Effector memory CD8-positive, alpha-beta T cell (primary cell): ENCODE data around the gene UFSP1.
"Not testable (repeated sequence)": the region's sequence is repeated elsewhere in the genome, so short reads cannot be mapped to it uniquely, and the experiment has no call there.

Experiments used
- ATAC-seq: fragments of 150-1000 bp; cut with Tn5 transposase; replicated peaks from 2 replicates; pipeline ENCODE4 v1.10.0; 2021; ENCODE audit warnings: mild to moderate bottlenecking, moderate library complexity
- DNase-seq, 3 experiments: peaks; one replicate each; pipeline ENCODE4 v3.0.0; 2021
- H3K27ac Mint-ChIP-seq, 2 donors: one replicate each; pipeline ENCODE4 v1.8.0; 2022; ENCODE audit warnings: mild to moderate bottlenecking in 2 of 2, mixed read lengths in 2 of 2, moderate library complexity in 2 of 2
- H3K27me3 Mint-ChIP-seq, 2 donors: one replicate each; pipeline ENCODE4 v1.8.0; 2022; ENCODE audit warnings: mixed read lengths in 2 of 2
- H3K36me3 Mint-ChIP-seq: one replicate; pipeline ENCODE4 v1.8.0; 2022; ENCODE audit warnings: mild to moderate bottlenecking, moderate library complexity, mixed read lengths; ENCODE audit not compliant: insufficient read depth
- H3K4me1 Mint-ChIP-seq, 2 donors: one replicate each; pipeline ENCODE4 v1.8.0; 2022; ENCODE audit warnings: low read depth in 2 of 2, mixed read lengths in 2 of 2
- H3K4me3 Mint-ChIP-seq, 2 donors: one replicate each; pipeline ENCODE4 v1.8.0; 2022; ENCODE audit warnings: mild to moderate bottlenecking in 2 of 2, mixed read lengths in 2 of 2, moderate library complexity in 2 of 2
- H3K9me3 Mint-ChIP-seq, 2 donors: one replicate each; pipeline ENCODE4 v1.8.0; 2022; ENCODE audit warnings: mixed read lengths in 2 of 2
- total RNA-seq, 9 experiments: gene quantifications; one replicate each; lab custom pipeline; 2026; lab: John Stamatoyannopoulos, UW

Gene UFSP1
- 0.67 to 3.2 (median 2.2) reads per million in 9 experiments for total RNA-seq

DNA sequence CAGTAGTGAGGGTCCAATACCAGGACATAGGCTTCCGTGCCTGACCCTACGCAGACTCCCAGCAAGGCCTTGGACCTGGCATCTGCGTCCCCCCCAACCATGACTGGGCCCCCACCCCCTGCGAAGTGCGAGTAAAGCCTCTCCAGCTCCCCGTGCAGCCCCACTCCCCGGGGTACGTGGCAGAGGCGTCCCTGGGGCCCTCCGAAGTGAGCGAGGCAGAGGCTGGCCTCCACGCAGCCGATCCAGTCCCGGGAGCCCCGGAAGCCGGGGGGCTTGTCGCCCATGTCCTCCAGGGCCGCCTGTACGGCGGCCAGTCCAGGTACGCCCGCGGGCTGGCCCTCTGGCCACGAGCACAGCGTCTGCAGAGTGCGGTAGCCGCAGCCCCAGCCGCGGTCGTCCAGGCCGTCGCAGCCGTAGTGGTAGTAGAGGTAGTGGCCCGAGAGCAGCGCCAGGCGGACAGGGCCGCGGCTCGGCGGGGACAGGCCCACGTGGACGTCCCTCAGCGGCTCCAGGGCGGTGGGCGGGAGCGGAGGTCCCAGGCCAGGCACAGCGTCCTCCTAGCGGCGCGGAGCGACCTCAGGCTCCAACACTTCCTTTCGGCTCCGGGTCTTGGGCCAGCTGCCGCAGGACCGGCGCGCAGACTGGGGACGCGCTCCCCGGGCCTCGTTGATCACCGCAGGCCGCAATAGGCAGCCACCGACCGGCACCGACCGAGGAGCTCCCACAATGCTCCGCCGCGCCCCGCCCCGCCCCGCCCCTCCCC lies at the start of gene UFSP1:
Gene UFSP1, minus strand, starts transcription at position 728 of the 763 bp plus-strand sequence. Its CDS starts 444 bp downstream, at position 284.
- no peak for ATAC-seq
- H3K27me3 Mint-ChIP-seq, result peaks cover 25 to 41% of the 10 kb centered on the region in 2 donors
- no peaks in the 10 kb centered on the region for H3K9me3 Mint-ChIP-seq
- peaks cover 55% of the 10 kb centered on the region for H3K36me3 Mint-ChIP-seq
- no peak for DNase-seq
- H3K4me1 Mint-ChIP-seq, result peaks cover 38 to 45% of the 10 kb centered on the region in 2 donors
- peak within 1 kb of the TSS; percentile 90 to 93 for H3K27ac Mint-ChIP-seq
- H3K4me3 Mint-ChIP-seq, result peak within 1 kb of the TSS; percentile 84

DNA sequence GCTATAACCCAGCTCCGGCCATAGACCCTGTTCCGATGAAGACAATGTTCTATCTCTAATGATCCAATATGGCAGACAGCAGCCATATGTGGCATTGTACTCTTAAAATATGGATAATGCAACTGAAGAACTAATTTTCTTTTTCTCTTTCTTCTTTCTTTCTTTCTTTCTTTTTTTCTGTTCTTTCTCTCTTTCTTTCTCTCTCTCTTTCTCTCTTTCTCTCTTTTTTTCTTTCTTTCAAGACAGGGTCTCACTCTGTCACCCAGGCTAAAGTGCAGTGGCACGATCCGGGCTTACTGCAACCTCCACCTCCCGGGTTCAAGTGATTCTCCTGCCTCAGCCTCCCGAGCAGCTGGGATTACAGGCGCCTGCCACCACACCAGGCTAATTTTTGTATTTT lies 46.7 kb upstream of the UFSP1 start:
- H3K36me3 Mint-ChIP-seq, ATAC-seq, H3K4me1 Mint-ChIP-seq, H3K9me3 Mint-ChIP-seq, H3K27ac Mint-ChIP-seq, DNase-seq, H3K4me3 Mint-ChIP-seq: not testable (repeated sequence)
- H3K27me3 Mint-ChIP-seq, result peaks cover 28 to 38% of the 10 kb centered on the region in 2 donors

DNA sequence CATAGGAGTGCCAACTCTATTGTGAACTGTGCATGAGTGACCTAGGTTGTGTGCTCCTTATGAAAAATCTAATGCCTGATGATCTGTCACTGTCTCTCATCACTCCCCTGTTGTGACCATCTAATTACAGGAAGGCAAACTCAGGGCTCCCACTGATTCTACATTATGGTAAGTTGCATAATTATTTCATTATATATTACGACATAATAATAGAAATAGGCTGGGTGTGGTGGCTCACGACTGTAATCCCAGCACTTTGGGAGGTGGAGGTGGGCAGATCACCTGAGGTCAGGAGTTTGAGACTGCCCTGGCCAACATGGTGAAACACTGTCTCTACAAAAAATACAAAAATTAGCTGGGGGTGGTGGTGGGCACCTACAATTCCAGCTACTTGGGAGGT lies 45.9 kb upstream of the UFSP1 start:
- not testable (repeated sequence) for H3K9me3 Mint-ChIP-seq

DNA sequence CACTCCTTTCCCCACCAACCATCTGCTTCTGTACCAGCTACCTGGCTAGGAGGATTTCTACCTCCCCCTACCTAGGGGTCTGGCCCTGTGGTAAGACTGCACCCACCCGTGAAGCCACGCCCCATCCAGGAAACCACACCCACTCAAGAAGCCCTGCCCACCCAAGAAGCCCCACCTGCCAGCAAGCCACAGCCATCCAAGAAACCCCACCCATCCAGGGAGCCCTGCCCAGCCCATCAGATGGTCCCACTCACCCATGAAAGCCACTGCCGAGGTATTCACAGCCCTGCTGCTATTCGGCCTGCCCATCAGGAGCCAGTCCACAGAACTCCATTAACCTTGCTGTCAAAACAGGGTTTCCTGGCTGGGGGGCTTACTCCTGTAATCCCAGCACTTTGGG lies 44.2 kb upstream of the UFSP1 start:
- H3K4me1 Mint-ChIP-seq, result peaks cover 0 to 4% of the 10 kb centered on the region in 2 donors
- no peaks in the 10 kb centered on the region for H3K9me3 Mint-ChIP-seq
- peaks cover 32 to 34% of the 10 kb centered on the region in 2 donors for H3K27me3 Mint-ChIP-seq
- no peak overlapping the region for H3K27ac Mint-ChIP-seq
- no peak for DNase-seq
- no peak for ATAC-seq
- no peak overlapping the region for H3K4me3 Mint-ChIP-seq
- no peaks in the 10 kb centered on the region for H3K36me3 Mint-ChIP-seq

More for the DNA sequence above, 45.9 kb upstream of the UFSP1 start:
- H3K36me3 Mint-ChIP-seq, DNase-seq, H3K27ac Mint-ChIP-seq, H3K4me3 Mint-ChIP-seq, ATAC-seq, H3K4me1 Mint-ChIP-seq: not testable (repeated sequence)
- H3K27me3 Mint-ChIP-seq, result peaks cover 32 to 39% of the 10 kb centered on the region in 2 donors

DNA sequence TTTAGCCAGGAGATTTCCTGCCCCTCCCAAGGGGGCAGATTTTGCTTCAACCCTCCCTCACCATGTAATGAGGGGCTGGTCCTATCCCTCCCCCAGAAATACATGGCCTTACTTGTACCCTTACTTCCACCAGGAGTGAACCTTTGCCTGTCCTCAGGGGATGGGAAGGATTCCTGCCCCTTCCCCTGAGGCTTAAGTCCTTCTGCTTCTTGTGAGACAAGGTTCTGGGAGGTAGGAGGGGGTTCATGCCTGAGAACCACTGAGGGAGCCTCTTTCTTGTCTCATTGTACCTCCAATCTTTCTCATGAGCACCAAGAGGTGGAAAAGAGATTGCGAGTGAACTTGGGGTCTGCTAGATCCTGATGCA lies 40.3 kb upstream of the UFSP1 start:
- DNase-seq (no peak), ATAC-seq (no peak)
- Mint-ChIP-seq H3K27me3 (peaks cover 17 to 26% of the 10 kb centered on the region in 2 donors), H3K9me3 (no peaks in the 10 kb centered on the region), H3K4me1 (peaks cover 0 to 4% of the 10 kb centered on the region in 2 donors), H3K4me3 (no peak overlapping the region), H3K27ac (no peak overlapping the region), H3K36me3 (no peaks in the 10 kb centered on the region)

DNA sequence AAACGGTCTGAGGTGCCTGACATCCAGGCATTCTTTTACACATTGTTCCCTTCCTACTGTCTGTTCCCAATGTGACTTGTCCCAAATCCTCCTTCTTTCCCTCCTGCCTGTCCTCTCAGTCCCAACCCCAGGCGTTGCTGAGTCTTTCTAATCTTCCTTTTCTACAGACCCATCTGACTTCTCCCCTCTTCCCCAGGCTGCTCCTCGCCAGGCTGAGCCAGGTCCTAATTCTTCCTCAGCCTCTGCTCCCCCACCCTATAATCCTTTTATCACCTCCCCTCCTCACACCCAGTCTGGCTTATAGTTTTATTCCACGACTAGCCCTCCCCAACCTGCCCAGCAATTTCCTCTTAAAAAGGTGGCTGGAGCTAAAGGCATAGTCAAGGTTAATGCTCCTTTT lies 34.1 kb upstream of the UFSP1 start:
- DNase-seq, H3K4me3 Mint-ChIP-seq, ATAC-seq, H3K36me3 Mint-ChIP-seq, H3K9me3 Mint-ChIP-seq, H3K4me1 Mint-ChIP-seq, H3K27ac Mint-ChIP-seq: not testable (repeated sequence)
- H3K27me3 Mint-ChIP-seq, result peaks cover 20 to 24% of the 10 kb centered on the region in 2 donors

DNA sequence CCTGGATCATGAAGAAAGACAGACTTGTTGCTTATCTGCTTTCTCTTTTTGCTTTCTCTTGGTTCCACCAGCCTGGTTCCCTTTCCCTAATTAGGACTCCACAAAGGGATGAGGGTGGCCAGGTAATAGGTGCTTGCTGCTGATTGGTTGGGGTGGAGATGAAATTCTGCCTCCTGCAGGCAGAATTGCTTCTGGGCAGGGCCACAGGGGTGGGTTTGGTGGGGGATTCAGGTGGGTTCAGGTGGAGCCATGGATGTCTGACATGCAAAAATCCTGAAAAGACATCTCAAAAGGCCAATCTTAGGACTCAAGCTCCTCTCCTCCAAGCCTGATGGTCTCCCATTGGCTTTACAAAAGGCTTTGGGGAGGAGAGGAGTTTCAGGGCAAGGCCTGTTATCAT lies 31.5 kb upstream of the UFSP1 start:
- Mint-ChIP-seq H3K36me3 (no peaks in the 10 kb centered on the region), H3K9me3 (no peaks in the 10 kb centered on the region), H3K27me3 (peaks cover 36 to 40% of the 10 kb centered on the region in 2 donors), H3K4me1 (peaks cover 0 to 1% of the 10 kb centered on the region in 2 donors), H3K27ac (no peak overlapping the region), H3K4me3 (no peak overlapping the region)
- ATAC-seq (no peak), DNase-seq (no peak)

DNA sequence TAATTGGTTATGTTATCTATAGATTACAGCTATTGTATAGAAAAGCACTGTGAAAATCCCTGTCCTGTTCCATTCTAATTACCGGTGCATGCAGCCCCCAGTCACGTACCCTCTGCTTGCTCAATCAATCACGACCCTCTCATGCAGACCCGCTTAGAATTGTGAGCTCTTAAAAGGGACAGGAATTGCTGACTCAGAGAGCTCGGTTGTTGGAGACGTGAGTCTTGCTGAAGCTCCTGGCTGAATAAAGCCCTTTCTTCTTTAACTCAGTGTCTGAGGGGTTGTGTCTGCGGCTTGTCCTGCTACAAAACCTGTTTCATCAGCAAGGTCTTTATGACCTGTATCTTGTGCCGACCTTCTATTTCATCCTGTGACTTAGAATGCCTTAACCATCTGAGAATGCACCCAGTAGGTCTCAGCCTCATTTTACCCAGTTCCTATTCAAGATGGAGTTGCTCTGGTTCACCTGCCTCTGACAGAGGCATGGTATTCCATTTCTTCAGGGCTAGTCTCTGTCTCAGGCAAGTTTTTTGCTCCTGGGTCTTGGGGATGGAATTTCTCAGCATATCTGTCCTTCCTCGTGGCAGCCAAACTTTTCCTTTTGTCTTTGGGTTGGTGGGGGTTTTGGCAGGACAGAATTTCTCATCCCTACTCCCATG lies 30.4 kb upstream of the UFSP1 start:
- DNase-seq, ATAC-seq, H3K4me1 Mint-ChIP-seq, H3K36me3 Mint-ChIP-seq, H3K27ac Mint-ChIP-seq, H3K4me3 Mint-ChIP-seq, H3K9me3 Mint-ChIP-seq: not testable (repeated sequence)
- peaks cover 40 to 48% of the 10 kb centered on the region in 2 donors for H3K27me3 Mint-ChIP-seq

DNA sequence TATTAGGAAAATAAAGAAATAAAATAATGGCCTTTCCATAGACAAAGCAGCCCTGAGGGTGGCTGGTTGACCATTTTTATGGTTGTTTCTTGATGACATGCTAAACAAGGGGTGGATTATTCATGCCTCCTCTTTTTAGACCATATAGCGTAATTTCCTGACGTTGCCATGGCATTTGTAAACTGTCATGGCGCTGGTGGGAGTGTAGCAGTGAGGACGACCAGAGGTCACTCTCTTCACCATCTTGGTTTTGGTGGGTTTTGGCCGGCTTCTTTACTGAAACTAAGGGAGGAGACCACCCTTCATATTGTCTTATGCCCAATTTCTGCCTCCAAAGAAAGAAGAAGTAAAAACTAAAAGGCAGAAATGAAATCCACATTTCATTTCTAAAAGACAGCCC lies 29.8 kb upstream of the UFSP1 start:
- ATAC-seq, H3K4me1 Mint-ChIP-seq, DNase-seq, H3K4me3 Mint-ChIP-seq, H3K36me3 Mint-ChIP-seq, H3K9me3 Mint-ChIP-seq, H3K27ac Mint-ChIP-seq: not testable (repeated sequence)
- H3K27me3 Mint-ChIP-seq, result peaks cover 43 to 53% of the 10 kb centered on the region in 2 donors

DNA sequence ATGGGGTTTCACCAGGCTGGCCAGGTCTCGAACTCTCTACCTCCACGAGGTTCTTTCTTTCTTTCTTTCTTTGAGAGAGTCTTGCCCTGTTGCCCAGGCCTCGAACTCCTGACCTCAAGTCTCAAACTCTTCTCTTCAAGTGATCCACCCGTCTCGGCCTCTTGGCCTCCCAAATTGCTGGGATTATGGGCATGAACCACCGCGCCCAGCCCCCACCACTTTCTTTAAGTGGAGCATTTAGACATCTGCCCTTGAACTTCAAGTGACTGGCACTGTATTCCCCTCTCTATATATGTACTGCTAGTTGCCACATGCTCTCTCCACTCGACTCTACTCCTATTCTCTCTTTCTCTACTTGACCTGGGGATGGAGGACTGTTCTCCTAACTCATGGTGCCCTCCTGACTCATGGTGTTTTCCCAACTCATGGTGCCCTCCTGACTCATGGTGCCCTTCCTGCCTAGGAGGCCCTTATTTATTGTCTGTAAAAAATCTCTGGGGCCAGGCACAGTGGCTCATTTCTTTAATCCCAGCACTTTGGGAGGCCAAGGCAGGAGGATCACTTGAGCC lies 25.4 kb upstream of the UFSP1 start:
- H3K9me3 Mint-ChIP-seq, result no peaks in the 10 kb centered on the region

DNA sequence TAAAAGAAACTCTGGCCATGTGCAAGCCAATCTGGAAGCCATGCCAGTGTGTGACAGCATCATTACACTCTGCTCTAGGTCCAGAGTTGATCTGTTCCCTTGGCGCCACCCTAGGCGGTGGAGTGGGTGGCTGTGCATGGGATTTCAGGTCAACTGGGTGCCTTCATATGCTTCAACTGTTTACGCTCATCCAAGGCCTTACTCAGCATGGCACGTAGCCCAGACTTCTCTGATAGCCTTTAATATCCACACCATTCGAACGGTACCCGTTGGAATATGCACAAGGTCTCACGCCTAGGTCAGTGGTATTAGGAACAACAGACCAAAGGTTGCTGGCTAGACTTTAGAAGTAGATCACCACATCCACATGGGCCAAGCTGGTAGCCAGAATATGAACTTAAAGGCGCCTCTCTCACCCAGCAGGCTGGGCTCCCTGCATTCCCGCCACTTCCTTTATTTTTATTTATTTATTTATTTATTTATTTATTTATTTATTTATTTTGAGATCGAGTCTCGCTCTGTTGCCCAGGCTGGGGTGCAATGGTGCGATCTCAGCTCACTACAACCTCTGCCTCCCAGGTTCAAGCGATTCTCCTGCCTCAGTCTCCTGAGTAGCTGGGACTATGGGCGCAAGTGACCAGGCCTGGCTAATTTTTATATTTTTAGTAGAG lies 24.8 kb upstream of the UFSP1 start:
- Mint-ChIP-seq H3K4me1 (peaks cover 0 to 1% of the 10 kb centered on the region in 2 donors), H3K27me3 (peaks cover 47 to 62% of the 10 kb centered on the region in 2 donors), H3K27ac (no peak overlapping the region), H3K4me3 (no peak overlapping the region), H3K36me3 (no peaks in the 10 kb centered on the region), H3K9me3 (no peaks in the 10 kb centered on the region)
- ATAC-seq, result no peak
- no peak for DNase-seq

More for the DNA sequence above, 25.4 kb upstream of the UFSP1 start:
- Mint-ChIP-seq H3K36me3 (no peaks in the 10 kb centered on the region), H3K27ac (no peak overlapping the region), H3K4me3 (no peak overlapping the region), H3K27me3 (peaks cover 53 to 66% of the 10 kb centered on the region in 2 donors), H3K4me1 (peaks cover 0 to 1% of the 10 kb centered on the region in 2 donors)
- no peak for ATAC-seq
- no peak for DNase-seq

DNA sequence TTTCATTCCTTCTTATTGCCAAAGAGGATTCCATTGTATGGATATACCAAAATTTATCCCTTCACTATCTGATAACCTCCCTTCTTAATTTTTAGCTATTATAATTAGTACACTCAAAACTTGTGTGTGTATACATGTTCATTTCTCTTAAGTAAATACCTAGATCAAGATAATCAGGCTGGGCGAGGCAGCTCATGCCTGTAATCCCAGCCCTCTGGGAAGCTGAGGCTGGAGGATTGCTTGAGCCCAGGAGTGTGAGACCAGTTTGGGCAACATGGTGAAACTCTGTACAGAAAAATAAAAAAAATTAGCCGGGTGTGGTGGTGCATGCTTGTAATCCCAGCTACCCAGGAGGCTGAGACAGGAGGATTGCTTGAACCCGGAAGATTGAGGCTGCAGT lies 22.0 kb upstream of the UFSP1 start:
- Mint-ChIP-seq H3K9me3 (no peaks in the 10 kb centered on the region), H3K4me3 (no peak overlapping the region), H3K27ac (no peak overlapping the region), H3K36me3 (no peaks in the 10 kb centered on the region), H3K4me1 (peaks cover 0 to 1% of the 10 kb centered on the region in 2 donors), H3K27me3 (peaks cover 33 to 51% of the 10 kb centered on the region in 2 donors)
- DNase-seq (no peak), ATAC-seq (no peak)

DNA sequence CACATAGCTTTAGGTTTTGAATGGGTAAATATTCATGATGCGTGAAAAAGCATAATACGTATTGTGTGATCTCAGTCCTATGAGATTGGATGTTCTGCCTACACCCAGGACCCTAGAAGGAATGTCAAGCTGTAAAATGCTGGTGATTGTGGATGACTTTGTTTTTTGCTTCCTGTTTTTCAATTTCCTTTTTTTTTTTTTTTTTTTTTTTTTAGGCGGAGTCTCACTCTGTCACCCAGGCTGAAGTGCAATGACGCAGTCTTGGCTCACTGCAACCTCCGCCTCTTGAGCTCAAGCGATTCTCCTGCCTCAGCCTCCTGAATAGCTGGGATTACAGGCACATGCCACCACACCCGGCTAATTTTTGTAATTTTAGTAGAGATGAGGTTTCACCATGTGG lies 20.9 kb upstream of the UFSP1 start:
- H3K9me3 Mint-ChIP-seq, H3K4me3 Mint-ChIP-seq, ATAC-seq, H3K36me3 Mint-ChIP-seq, DNase-seq, H3K4me1 Mint-ChIP-seq, H3K27ac Mint-ChIP-seq: not testable (repeated sequence)
- peaks cover 29 to 44% of the 10 kb centered on the region in 2 donors for H3K27me3 Mint-ChIP-seq
